GM19463 (cell line): ENCODE measurements around the gene FAM50A.

Experiments used
- ATAC-seq: cut with Tn5 transposase; IDR thresholded peaks from one replicate; pipeline ENCODE4 v1.9.1; 2021; ENCODE audit warnings: mild to moderate bottlenecking, moderate library complexity; ENCODE audit not compliant: unreplicated experiment

The FAM50A gene

DNA sequence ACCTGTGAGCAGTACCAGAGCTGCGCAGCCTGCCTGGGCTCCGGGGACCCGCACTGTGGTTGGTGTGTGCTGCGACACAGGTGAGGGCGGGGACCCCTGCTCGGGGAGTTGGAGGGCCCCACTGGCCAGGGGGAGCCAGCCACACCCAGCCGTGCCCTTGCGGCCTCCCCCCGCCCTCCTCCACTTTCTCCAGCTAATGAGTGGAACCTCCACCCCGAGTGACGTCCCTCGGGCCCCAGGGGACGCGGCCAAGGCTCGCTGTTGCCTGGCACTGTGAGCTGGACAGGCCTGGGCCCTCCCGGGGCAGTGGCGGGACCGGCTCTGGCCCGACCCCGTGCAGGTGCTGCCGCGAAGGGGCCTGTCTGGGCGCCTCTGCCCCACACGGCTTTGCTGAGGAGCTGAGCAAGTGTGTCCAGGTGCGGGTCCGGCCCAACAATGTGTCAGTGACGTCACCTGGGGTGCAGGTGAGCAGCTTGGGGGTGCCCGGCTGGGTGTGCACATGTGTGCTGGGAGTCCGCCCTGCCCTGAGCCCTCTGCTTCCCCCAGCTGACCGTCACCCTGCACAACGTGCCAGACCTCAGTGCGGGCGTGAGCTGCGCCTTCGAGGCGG lies 19.8 kb downstream of the FAM50A start:
- no peak for ATAC-seq

DNA sequence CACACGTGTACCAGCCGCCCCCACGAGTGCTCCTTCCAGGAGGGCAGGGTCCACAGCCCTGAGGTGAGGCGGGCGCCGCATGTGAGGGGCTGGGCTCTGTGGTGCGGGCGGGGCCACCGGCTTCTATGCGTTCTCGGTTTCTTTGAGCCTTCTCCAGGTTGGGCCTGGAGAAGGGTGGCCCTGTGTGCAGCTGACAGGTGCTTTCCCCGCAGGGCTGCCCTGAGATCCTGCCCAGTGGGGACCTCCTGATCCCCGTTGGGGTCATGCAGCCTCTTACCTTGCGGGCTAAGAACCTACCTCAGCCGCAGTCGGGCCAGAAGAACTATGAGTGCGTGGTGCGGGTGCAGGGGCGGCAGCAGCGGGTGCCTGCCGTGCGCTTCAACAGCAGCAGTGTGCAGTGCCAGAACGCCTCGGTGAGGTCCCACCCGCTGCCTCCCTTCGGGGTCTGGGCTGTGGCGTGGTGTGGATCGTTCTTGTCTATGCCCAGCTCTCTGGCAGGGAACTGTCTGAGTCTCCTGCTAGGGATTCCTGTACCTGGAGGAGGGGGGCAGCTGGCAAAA lies 20.9 kb downstream of the FAM50A start:
- ATAC-seq: no peak

DNA sequence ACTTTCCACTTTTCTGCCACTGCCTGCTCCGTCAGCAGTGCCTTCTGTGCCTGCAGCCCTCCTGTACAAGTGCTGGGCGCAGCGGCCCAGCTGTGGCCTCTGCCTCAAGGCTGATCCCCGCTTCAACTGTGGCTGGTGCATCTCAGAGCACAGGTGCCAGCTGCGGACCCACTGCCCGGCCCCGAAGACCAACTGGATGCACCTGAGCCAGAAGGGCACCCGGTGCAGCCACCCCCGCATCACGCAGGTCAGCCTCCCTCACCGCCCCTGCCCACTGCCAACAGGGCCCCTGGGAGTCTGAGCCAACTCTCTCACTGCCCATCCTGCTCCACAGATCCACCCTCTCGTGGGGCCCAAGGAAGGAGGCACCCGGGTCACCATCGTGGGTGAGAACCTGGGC lies 21.7 kb downstream of the FAM50A start:
- ATAC-seq: no peak

DNA sequence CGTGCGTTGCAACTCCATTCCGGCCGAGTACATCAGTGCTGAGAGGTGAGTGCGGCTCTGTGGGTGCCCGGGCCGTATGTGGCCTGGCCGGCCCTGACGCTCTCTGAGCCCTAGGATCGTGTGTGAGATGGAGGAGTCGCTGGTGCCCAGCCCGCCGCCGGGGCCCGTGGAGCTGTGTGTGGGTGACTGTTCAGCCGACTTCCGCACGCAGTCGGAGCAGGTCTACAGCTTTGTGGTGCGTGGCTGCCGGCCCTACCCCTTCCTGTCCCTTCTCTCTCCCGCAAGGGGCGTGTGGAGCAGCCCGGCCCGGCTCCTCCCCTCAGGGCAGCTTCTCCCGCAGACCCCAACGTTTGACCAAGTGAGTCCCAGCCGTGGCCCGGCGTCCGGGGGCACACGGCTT lies 22.1 kb downstream of the FAM50A start:
- ATAC-seq: no peak

DNA sequence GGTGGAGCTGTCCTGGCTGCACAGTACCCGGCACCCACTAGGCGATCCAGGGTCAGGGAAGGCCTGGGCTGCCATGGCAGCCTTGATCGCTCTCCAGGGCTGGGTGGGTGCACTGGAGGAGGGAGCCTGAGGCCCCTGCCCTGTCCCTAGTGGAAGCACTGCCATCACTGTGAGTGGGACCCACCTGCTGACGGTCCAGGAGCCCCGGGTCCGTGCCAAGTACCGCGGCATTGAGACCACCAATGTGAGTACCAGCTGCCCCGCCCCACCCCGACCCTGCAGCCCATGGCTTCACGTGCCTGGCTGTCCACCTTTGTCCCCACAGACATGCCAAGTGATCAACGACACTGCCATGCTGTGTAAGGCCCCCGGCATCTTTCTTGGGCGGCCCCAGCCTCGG lies 23.0 kb downstream of the FAM50A start:
- no peak for ATAC-seq

DNA sequence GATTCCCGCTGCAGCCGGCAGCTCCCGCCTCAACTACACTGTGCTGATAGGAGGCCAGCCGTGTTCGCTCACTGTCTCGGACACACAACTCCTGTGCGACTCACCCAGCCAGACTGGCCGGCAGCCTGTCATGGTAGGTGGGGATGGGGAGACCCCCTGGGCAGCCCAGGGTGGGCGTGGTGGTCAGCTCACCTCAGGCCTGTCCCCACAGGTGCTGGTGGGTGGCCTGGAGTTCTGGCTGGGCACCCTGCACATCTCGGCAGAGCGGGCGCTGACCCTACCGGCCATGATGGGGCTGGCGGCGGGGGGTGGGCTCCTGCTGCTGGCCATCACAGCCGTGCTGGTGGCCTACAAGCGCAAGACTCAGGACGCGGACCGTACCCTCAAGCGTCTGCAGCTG lies 23.6 kb downstream of the FAM50A start:
- ATAC-seq: no peak

DNA sequence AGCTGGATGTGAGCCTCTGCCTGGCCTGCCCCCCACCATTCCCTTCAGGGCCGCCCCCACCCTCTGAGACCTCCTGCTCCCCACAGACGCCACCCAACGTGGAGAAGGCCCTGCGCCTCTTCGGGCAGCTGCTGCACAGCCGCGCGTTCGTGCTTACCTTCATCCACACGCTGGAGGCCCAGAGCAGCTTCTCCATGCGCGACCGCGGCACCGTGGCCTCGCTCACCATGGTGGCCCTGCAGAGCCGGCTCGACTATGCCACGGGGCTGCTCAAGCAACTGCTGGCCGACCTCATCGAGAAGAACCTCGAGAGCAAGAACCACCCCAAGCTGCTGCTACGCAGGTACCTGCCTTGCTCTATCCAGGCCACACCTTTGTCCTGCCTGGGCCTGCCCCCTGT lies 24.3 kb downstream of the FAM50A start:
- no peak for ATAC-seq

DNA sequence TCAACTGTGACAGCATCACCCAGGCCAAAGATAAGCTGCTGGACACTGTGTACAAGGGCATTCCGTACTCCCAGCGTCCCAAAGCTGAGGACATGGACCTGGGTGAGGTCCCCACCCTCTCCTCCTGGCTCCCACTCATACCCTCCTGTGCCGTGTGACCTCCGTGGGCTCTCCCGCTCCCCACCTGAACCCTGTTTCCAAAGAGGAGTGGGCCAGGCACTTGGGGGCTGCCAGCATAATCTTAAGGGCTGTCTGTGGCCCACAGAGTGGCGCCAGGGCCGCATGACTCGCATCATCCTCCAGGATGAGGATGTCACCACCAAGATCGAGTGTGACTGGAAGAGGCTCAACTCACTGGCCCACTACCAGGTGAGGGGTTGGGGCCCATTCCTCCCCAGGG lies 25.2 kb downstream of the FAM50A start:
- ATAC-seq: no peak

DNA sequence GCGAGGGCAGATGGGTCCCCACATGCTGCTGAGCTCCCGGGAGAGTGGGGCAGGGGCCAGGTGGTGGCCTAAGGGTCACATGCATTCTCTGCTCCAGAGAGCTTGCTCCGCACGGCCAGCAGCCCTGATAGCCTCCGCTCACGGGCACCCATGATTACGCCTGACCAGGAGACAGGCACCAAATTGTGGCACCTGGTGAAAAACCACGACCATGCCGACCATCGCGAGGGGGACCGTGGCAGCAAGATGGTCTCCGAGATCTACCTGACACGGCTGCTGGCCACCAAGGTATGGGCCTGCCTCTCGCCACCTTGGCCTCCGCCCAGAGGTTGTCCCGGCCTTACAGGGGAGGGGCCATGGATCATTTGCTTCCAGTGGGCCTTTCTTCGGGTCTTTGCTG lies 25.9 kb downstream of the FAM50A start:
- no peak for ATAC-seq

DNA sequence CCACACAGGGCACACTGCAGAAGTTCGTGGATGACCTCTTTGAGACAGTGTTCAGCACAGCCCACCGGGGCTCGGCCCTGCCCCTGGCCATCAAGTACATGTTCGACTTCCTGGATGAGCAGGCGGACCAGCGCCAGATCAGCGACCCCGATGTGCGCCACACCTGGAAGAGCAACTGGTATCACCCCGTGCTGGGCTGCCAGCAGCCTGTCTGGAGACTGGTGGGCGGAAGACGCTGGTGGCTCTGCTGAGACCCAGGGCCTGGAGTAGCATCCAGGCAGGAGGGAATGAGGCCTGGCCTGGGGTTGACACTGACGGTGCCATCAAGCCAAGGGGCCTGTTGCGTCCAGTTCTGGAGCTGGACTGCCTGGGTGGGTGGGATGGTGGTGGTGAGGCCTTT lies 26.5 kb downstream of the FAM50A start:
- no peak for ATAC-seq

DNA sequence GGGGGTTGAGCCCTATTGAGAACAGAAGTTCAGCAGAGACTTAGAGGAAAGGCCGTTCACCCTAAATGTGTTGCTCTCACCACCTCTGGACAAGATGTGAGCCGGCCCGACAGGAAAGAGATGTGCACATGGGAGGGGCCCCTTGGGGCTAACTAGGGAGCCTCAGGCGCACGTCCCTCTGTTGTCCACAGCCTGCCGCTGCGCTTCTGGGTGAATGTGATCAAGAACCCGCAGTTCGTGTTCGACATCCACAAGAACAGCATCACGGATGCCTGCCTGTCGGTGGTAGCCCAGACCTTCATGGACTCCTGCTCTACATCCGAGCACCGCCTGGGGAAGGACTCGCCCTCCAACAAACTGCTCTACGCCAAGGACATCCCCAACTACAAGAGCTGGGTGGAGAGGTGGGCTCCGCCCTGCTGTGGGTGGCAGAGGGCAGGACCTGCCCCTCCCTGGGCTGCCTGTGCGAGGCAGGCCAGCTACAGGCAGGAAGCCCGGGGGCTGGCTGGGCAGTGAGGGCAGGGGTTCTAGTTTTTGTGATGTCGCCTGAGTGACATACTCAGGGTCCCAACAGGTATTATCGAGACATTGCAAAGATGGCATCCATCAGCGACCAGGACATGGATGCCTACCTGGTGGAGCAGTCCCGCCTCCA lies 27.1 kb downstream of the FAM50A start:
- no peak for ATAC-seq

DNA sequence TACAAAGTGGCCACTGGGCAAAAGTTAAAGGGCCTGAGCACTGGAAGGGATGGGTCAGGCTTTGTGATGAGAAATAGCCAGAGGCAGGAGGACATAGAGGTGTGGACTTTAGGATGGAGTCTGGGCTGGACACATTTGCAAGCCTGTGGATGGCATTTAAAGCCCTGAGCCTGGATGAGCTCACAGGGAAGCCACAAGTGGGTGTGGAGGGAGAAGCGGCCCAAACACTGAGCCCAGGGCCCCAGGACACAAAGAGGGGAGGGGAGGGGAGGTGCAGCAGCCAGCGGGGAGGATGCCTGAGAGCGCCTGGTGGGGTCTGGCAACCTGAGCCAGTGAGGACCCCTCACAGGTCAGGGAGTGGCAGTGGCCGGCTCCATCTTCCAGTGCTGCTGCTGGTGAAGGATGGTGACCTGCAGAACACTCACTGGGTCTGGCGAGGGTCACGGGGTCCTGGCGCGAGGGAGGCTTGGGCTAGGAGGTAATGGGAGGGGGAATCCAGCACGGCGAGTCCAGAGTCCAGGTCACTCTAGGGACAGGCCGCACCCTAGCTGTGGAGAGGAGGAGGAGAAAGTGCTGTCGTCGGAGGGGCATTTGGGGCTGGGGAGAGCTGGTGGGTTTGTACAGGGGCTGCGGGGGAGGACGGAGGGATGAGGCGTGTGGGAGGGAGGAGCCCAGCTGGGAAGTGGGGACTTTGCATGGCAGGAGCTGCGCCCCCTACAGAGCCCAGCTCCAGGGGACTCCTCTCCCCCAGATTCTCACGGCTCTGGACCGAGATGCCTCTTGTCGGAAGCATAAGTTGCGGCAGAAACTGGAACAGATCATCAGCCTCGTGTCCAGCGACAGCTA lies 28.1 kb downstream of the FAM50A start:
- ATAC-seq: no peak

DNA sequence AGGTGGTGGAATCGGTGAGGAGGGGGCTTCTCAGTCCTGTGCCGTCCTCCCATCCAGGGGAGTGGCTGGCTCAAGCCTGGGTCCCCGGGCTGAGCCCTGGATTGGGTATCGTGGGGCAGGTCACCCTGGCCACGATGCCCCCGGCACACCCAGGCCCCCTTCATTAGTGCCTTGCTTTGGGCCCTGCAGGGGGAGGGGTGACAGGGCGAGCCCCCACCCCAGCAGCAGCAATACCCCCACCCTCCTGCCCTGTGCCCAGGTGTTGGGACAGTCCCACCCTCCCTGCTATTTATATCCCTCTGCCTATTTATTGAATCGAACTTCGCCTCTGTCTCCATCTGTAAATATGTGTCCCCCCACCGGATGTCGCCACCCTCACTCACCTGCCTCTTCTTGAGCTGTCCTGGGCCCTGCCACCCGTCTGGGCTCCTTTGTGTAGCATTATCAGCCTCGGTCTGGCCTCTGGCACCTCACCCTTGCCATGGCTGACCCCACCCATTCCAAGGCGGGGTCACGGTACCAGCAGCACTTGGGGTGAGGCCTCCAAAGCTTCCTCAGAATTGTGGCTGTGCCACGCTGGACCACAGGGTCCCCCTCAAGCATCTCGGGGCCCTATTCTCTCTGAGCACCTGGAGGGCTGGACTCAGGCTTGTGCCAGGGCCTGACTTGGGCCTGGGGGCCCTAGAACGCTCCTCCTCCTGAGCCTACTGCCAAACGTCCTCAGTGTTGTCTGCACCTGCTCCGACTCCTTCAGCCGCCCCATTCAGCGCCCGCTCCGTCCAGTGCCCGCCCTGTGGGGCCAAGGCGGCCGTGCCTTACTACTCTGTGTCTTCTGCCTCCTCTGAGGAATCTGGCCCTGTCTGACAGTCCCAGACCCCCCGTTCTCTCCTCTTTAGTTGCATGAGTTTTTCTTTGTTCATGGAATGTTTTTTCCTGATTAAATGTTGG lies 29.0 kb downstream of the FAM50A start:
- ATAC-seq: no peak

DNA sequence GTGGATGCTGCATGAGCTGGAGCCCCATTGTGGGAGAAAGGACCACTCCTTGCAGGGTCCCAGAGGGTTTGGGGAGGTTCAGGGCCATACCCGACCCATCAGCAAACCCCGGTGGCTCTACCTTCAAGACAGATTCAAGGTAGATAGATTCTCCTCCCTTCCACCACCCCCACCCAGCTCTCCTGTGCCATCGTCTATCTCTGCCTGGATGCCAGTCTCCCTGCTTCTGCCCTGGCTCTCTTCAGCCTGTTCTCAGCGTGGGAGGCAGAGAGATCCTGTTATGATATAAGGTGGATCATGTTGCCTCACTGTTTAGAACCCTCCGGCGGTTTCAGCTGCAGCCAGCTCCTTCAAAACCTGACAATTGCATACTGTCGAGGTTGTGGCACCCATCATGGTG lies 29.7 kb downstream of the FAM50A start:
- ATAC-seq: no peak

DNA sequence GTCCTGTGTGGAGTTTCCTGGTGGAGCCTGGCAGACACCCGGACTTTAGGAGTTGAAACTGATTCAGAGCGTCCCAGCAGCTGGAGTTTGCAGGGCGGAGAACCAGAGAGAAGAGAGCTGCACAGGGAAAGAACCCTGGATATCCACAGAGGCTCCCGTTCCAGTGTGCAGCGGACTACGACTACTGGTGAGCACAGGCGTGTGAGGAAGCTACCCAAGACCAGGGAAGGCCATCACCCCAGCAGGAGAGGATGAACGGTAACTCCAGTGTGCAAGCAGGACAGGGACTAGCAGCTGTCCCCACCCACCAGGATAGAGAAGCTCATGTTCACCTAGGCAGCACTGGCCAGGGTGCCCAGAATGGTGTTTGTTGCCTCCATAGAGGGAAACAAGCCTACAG lies 32.9 kb downstream of the FAM50A start:
- ATAC-seq: no peak

DNA sequence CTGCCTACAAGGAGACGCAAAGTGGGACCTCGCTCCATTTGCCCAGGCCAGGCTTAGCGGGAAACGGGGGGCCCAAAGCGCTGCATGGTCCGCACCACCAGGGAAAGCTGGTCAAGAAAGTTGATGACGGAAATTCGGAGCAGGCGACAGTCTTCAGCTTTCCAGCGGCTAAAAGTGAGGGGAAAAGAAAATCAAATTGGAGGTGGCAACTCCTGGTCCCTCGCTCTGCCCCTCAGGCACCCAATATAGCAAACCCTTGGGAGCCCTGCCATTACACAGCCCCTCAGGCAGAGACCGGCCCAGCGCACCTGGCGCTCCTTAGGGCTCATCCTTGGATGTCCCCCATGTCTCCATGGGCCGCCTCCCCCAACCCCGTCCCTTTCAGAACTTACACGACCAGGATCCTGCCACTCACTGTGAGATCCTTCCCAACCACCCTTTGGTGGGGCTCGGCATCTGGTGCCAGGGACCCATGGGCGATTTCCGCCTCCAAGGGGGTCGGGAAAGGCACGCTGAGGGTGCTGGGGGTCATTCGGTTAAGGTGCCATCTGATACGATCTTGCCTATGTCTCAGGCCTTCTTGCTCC lies 34.0 kb downstream of the FAM50A start:
- no peak for ATAC-seq

DNA sequence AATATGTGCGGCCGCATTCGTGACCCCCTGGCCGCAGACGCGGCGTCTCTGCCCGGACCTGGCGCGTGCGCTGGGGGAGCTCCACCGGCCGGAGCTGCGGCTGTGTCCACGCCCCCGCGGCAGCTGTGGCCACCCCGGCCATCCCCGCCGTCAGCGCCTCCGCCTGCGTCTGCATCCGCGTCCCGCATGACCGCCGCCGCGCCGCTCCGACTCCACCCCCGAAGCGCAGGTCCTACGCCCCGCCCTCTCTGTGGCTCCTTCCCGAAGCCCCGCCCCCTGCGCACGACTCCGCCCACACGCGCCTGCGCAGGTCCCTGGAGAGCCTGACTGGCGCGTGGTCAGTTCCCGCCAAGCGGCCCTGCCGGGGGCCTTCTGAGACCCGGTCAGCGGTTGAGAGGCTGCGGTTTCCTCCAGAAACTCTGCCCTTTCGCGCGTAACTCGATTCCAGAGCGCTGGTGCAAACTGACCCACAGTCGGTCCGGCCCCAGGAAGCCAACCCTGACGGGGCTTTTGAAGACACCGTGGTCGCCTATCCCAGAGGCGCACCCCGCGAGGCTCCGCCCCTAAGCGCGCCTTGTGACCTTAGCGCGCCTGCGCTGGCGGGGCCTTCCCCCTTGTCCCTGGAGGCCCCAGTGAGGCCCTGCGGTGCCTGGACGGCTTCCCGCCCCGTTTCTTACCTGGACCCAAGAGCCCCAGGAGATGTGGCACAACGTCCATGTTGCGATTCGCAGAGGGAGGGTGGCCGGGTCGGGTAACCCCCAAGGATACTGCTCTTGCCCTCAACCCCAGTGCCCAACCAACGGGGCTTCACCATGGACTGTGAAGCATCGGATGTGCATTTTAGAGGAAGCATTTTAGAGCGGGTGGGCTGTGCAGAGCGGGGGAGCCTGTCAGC lies 35.0 kb downstream of the FAM50A start, which contains the start of gene LAGE3:
Gene LAGE3, minus strand, starts transcription at position 554 of the 895 bp plus-strand sequence. Its CDS starts 366 bp downstream, at position 188.
- peak; percentile 84 for ATAC-seq

DNA sequence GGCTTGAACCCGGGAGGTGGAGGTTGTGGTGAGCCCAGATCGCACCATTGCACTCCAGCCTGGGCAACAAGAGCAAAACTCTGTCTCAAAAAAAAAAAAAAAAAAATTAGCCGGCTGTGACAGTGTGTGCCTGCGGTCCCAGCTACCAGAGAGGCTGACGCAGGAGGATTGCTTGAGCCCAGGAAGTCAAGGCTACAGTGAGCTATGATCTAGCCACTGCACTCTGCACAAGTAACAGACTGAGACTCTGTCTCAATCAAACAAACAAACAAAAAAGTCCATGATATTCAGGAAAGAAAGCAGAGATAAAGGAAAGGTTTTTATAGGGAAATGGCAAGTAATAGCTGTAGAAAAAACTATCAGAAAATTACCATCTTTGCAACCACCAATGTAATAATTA lies 37.3 kb downstream of the FAM50A start:
- ATAC-seq: no peak

DNA sequence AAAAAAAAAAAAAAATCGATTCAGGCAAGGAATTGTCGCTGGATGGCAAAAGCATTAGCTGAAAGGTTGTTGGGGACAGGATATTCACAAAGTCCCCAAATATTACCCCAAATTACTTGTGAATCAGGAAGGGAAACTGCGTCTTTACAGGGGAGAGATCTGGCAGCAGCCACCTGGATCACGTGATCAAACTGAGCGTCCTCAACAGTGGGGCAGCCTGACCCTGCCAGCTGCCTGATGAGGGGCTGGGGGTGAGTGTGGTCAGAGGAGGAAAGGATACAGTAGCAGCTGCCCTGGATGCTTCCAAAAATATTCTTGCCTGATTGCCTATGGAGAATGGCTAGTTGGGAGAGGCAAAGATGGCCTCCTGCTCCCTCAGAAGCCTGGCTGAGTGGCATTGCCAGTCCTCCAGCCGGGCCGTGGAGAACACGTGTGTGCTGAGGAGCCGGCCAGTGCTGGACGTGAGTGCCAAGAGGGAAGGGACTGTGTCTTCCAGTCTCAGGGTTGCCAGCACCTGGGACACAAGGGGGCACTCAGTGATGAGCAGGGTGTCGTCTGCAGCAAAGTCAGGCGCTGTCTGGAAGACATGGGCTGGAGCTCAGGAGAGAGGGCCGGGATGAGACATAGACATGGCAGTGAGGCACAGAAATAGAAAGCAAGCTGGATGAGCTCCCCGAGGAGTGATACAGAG lies 38.1 kb downstream of the FAM50A start:
- no peak for ATAC-seq
